Measurements from ENCODE around the gene TMEM250. TPM values are rescaled to one million over a fixed set of nuclear protein-coding genes. Genes with fewer than 3 reads are reported as not detected.

Gene TMEM250
- total and polyA plus RNA-seq, 4 donors: 14.9 to 25.1 (median 20.5) TPM

DNA sequence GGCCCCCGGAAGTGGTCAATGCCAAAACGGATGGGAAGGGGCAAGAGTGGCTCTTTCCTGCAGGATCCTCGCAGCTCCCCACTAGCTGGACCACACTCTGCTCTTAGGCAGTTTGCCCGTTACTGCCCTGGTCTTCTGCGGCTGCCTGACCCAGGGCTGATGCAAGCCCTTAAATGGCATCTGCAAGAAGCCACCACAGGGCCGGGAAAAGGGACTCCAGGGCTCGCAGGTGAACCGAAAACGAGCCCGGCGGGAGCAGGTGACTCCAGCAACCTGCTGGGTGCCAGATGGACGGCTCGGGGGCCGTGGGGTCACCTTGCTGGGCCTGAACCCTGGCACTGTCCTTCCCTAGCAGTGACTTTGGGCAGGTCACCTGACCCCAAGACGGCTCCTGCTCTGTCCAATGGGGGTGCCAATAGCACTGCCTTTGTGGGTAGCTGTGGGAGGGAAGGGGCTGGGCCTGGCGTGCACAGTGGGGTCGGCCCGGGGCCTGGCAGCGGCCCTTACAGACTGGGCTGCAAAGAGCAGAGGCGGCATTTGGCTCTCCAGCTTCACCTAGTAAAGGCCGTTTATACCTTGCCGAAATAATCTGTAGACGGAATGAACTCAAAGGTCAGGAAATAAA is 1.3 kb downstream of the TMEM250 start:
- H3K4me1 ChIP-seq (ENCODE audit: control insufficient read depth in 1 of 2, insufficient read depth in 2 of 2, low read length in 2 of 2): no peaks in the 10 kb centered on the region
- no peak overlapping the region for H3K27ac ChIP-seq (ENCODE audit: low read depth in 1 of 2, low read length in 2 of 2)
- ATAC-seq (ENCODE audit: low FRiP score) (no peak), DNase-seq (no peak)
- peak overlapping the region; percentile 81 to 89 for H3K4me3 ChIP-seq (ENCODE audit: low read length in 2 of 2)
- H3K27me3 ChIP-seq (ENCODE audit: control insufficient read depth in 1 of 2, insufficient read depth in 2 of 2, low read length in 1 of 2): no peaks in the 10 kb centered on the region
- intact Hi-C loops (cut with DNase I): loop anchor here in 1 of 2 donors (10.0 kb wide), 1 partner anchor 63 kb away; no protein-coding TSS in a partner anchor
- no peaks in the 10 kb centered on the region for H3K36me3 ChIP-seq (ENCODE audit: control insufficient read depth in 1 of 2, insufficient read depth in 2 of 2, low read length in 1 of 2)
- 50% methylated on average over 23 of the region's 23 CpGs for WGBS, 2 donors
- H3K9me3 ChIP-seq (ENCODE audit: control insufficient read depth, low read length): no peaks in the 10 kb centered on the region

DNA sequence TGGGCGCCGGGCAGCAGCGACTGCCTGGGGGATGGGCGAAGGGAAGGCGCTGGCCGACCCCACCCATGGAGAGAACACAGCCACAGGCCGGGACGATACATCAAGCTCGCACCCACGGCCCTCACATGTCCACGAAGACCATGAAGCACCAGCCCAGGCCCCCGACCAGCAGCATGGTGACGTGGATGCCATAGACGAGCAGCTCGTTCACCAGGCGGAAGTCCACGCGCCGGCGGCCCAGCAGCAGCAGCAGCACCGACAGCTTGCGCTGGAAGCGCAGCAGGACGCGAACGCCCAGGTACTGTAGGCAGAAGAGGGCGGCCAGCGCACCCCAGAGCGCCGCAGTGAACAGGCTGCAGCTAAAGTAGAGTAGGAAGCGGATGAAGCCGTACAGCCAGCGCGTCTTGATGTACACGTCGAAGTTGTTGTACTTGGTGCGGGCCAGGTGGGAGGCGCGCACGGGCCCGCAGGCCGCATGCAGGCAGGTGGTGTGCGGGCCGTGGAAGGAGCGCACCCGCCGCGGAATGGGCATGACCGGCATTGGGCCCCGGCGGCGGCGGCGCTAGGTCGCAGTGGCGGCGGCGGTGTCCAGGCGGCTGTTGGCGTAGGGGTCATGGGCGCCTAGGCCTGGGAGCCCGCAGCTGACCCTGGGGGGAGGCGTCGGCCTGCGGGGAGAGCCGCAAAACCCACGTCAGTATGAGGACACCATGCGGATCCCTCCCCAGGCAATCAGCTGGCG is 2.1 kb downstream of the TMEM250 start:
- Histone ChIP-seq H3K27me3 (ENCODE audit: control insufficient read depth in 1 of 2, insufficient read depth in 2 of 2, low read length in 1 of 2) (no peaks in the 10 kb centered on the region), H3K36me3 (ENCODE audit: control insufficient read depth in 1 of 2, insufficient read depth in 2 of 2, low read length in 1 of 2) (no peaks in the 10 kb centered on the region), H3K4me3 (ENCODE audit: low read length in 2 of 2) (no peak overlapping the region), H3K4me1 (ENCODE audit: control insufficient read depth in 1 of 2, insufficient read depth in 2 of 2, low read length in 2 of 2) (no peaks in the 10 kb centered on the region), H3K9me3 (ENCODE audit: control insufficient read depth, low read length) (no peaks in the 10 kb centered on the region), H3K27ac (ENCODE audit: low read depth in 1 of 2, low read length in 2 of 2) (no peak overlapping the region)
- WGBS, 2 donors: 96% methylated on average over 67 to 69 of the region's 69 CpGs
- intact Hi-C loops (cut with DNase I): loop anchor here in 1 of 2 donors (10.0 kb wide), 1 partner anchor 62 kb away; no protein-coding TSS in a partner anchor
- DNase-seq (no peak), ATAC-seq (ENCODE audit: low FRiP score) (no peak)

DNA sequence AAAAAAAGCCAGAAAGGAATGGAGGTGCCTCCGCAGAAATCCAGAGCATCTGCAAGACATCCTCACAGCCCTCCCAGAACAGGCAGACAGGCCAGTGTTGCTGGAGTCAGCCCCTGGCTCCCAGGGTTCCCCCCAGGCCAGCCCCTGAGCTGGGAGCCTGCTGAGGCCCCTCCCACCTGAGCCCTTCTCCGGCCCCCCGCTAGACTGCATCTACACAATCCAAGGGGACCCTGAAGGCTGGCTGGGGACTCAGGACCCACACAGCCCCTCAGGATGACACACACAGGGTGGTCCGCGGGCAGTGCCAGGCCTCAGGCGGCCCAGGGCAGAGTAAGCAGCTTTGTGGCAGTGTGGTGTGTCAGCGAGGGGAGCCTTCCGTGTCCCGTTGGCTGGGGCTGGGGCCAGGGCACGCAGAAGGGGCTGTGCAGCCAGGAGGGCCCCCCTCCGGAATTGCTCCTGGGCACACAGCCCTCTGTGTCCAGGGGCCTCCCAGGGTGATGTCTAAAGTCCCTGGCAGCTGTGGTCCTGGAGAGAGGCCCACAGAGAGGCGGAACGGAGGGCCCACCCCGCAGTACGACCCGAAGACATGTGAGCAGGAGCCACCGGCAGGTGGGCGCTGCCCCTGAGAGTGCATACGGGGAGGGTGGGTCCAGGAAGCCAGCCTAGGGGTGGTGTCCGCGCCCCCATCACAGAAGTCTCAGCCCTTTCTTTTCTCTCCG is 2.9 kb downstream of the TMEM250 start:
- no peaks in the 10 kb centered on the region for H3K36me3 ChIP-seq (ENCODE audit: control insufficient read depth in 1 of 2, insufficient read depth in 2 of 2, low read length in 1 of 2)
- H3K9me3 ChIP-seq (ENCODE audit: control insufficient read depth, low read length): no peaks in the 10 kb centered on the region
- H3K4me3 ChIP-seq (ENCODE audit: low read length in 2 of 2): no peak overlapping the region
- H3K27ac ChIP-seq (ENCODE audit: low read depth in 1 of 2, low read length in 2 of 2): no peak overlapping the region
- intact Hi-C loops (cut with DNase I): loop anchor here in 1 of 2 donors (10.0 kb wide), 1 partner anchor 61 kb away; no protein-coding TSS in a partner anchor
- DNase-seq: no peak
- no peaks in the 10 kb centered on the region for H3K4me1 ChIP-seq (ENCODE audit: control insufficient read depth in 1 of 2, insufficient read depth in 2 of 2, low read length in 2 of 2)
- ATAC-seq (ENCODE audit: low FRiP score): no peak
- 87 to 88% methylated on average over 22 of the region's 22 CpGs for WGBS, 2 donors
- H3K27me3 ChIP-seq (ENCODE audit: control insufficient read depth in 1 of 2, insufficient read depth in 2 of 2, low read length in 1 of 2): no peaks in the 10 kb centered on the region

DNA sequence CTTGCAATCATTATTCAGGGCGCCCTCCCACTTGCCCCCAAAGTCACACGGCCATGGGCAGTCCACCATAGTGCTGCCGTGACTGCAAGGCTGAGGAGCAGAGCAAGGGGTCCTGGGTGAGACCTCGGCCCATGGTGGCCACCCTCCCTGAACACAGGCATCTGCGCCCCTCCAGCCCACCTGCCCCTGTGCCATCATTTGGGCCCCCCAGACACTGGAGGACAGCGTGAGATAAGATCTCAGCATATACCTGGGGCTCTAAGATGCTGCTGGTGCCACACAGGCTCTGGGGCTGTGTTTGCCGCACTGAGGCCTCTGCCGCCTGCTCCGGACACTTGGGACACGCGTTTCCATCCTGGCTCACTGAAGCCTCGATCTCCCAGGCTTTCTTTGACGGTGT is 3.5 kb downstream of the TMEM250 start:
- Histone ChIP-seq H3K4me1 (ENCODE audit: control insufficient read depth in 1 of 2, insufficient read depth in 2 of 2, low read length in 2 of 2) (no peaks in the 10 kb centered on the region), H3K27ac (ENCODE audit: low read depth in 1 of 2, low read length in 2 of 2) (no peak overlapping the region), H3K4me3 (ENCODE audit: low read length in 2 of 2) (no peak overlapping the region), H3K36me3 (ENCODE audit: control insufficient read depth in 1 of 2, insufficient read depth in 2 of 2, low read length in 1 of 2) (no peaks in the 10 kb centered on the region), H3K9me3 (ENCODE audit: control insufficient read depth, low read length) (no peaks in the 10 kb centered on the region), H3K27me3 (ENCODE audit: control insufficient read depth in 1 of 2, insufficient read depth in 2 of 2, low read length in 1 of 2) (no peaks in the 10 kb centered on the region)
- no peak for ATAC-seq (ENCODE audit: low FRiP score)
- DNase-seq: no peak
- intact Hi-C loops (cut with DNase I): loop anchor here in 1 of 2 donors (10.0 kb wide), 1 partner anchor 60 kb away; no protein-coding TSS in a partner anchor
- 92 to 93% methylated on average over 13 of the region's 13 CpGs for WGBS, 2 donors

DNA sequence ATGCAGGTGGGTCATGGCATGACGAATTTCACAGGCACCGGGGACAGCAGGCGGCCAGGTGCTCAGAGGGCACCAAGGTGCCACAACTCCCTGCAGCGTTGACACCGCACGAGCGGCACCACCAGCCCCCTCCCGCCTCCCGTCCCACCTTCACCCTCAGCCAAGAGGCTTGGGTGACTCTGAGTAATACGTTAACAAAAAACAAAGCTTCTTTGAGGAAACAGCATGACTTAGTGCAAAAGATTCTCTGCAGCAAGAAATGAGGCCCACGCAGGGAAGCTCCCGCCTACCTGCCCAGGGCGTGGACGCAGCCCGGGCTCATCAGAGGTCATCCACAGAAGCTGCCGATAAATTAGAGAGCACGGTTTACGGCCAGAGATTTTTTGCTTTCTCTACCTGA is 4.1 kb downstream of the TMEM250 start:
- Histone ChIP-seq H3K4me3 (ENCODE audit: low read length in 2 of 2) (no peak overlapping the region), H3K27me3 (ENCODE audit: control insufficient read depth in 1 of 2, insufficient read depth in 2 of 2, low read length in 1 of 2) (no peaks in the 10 kb centered on the region), H3K36me3 (ENCODE audit: control insufficient read depth in 1 of 2, insufficient read depth in 2 of 2, low read length in 1 of 2) (no peaks in the 10 kb centered on the region), H3K4me1 (ENCODE audit: control insufficient read depth in 1 of 2, insufficient read depth in 2 of 2, low read length in 2 of 2) (no peaks in the 10 kb centered on the region), H3K27ac (ENCODE audit: low read depth in 1 of 2, low read length in 2 of 2) (no peak overlapping the region), H3K9me3 (ENCODE audit: control insufficient read depth, low read length) (no peaks in the 10 kb centered on the region)
- ATAC-seq (ENCODE audit: low FRiP score): no peak
- intact Hi-C loops (cut with DNase I): loop anchor here in 1 of 2 donors (10.0 kb wide), 1 partner anchor 60 kb away; no protein-coding TSS in a partner anchor
- 94% methylated on average over 18 of the region's 18 CpGs for WGBS, 2 donors
- no peak for DNase-seq

DNA sequence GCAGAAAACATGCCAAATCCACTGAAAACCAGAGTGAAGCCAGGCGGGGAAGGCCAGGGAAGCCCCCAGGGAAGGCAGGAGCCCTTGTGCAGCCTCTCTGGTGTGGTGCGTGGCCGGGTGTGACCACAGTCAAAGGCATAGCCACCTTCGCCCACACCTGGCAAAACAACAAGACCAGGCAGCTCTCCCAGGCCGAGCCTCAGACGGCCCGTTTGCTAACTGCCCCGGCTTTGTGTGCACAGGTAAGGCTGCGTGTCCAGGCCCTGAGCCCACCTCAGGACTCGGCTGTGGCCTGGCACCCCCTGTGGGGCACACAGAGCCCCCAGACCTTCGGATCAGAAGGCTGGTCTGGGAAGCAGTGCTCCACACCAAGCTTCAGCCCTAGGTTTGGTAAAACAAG is 6.1 kb downstream of the TMEM250 start:
- Histone ChIP-seq H3K4me3 (ENCODE audit: low read length in 2 of 2) (no peak overlapping the region), H3K36me3 (ENCODE audit: control insufficient read depth in 1 of 2, insufficient read depth in 2 of 2, low read length in 1 of 2) (no peaks in the 10 kb centered on the region), H3K27me3 (ENCODE audit: control insufficient read depth in 1 of 2, insufficient read depth in 2 of 2, low read length in 1 of 2) (no peaks in the 10 kb centered on the region), H3K27ac (ENCODE audit: low read depth in 1 of 2, low read length in 2 of 2) (no peak overlapping the region), H3K4me1 (ENCODE audit: control insufficient read depth in 1 of 2, insufficient read depth in 2 of 2, low read length in 2 of 2) (no peaks in the 10 kb centered on the region), H3K9me3 (ENCODE audit: control insufficient read depth, low read length) (no peaks in the 10 kb centered on the region)
- 89 to 91% methylated on average over 11 of the region's 11 CpGs for WGBS, 2 donors
- no peak for ATAC-seq (ENCODE audit: low FRiP score)
- DNase-seq: no peak
- intact Hi-C loops (cut with DNase I): loop anchor here in 1 of 2 donors (10.0 kb wide), 1 partner anchor 58 kb away; no protein-coding TSS in a partner anchor

DNA sequence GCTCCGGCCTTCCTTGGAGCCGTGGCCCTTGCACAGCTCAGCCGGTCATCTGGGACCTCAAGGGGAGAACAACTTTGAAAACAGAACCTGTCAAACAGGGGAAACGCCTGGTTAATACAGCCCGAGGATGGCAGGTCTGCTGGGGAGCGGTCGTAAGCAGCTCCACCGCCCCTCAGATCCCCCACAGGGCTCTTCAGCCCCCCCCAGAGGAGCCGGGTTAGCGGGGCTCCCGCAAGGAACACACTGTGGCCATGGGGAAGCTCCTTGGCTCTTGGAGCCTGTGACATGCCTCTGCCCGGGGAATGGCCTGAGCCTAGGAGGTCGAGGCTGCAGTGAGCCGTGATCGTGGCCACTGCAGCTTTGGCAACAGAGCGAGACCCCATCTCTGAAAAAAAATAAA is 6.8 kb downstream of the TMEM250 start:
- no peaks in the 10 kb centered on the region for H3K4me1 ChIP-seq (ENCODE audit: control insufficient read depth in 1 of 2, insufficient read depth in 2 of 2, low read length in 2 of 2)
- no peak overlapping the region for H3K27ac ChIP-seq (ENCODE audit: low read depth in 1 of 2, low read length in 2 of 2)
- H3K4me3 ChIP-seq (ENCODE audit: low read length in 2 of 2): no peak overlapping the region
- H3K27me3 ChIP-seq (ENCODE audit: control insufficient read depth in 1 of 2, insufficient read depth in 2 of 2, low read length in 1 of 2): no peaks in the 10 kb centered on the region
- H3K36me3 ChIP-seq (ENCODE audit: control insufficient read depth in 1 of 2, insufficient read depth in 2 of 2, low read length in 1 of 2): no peaks in the 10 kb centered on the region
- WGBS, 2 donors: 82 to 89% methylated on average over 16 of the region's 16 CpGs
- no peaks in the 10 kb centered on the region for H3K9me3 ChIP-seq (ENCODE audit: control insufficient read depth, low read length)
- intact Hi-C loops (cut with DNase I): loop anchor here in 1 of 2 donors (10.0 kb wide), 1 partner anchor 57 kb away; no protein-coding TSS in a partner anchor
- ATAC-seq (ENCODE audit: low FRiP score) (no peak), DNase-seq (no peak)

DNA sequence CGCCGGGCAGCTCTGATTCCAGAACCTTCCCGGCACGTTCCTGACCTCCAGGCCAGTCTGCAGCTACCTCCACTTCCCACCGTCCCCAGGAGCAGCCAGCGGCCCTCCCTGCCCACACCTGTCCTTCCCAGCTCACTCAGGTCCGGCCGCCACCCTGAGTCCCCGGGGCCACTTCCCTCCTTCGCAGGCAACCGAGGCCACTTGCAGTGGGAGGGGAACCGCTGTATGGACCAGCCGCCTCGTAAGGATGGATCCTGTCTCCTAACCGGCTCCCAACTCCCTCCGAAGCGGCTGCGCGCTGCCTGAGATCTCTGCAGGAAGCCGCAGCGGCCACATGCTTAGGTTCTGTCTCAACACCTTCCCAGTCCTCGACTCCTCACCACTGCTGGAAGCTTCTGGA is 7.5 kb downstream of the TMEM250 start:
- no peak for DNase-seq
- Histone ChIP-seq H3K36me3 (ENCODE audit: control insufficient read depth in 1 of 2, insufficient read depth in 2 of 2, low read length in 1 of 2) (no peaks in the 10 kb centered on the region), H3K27me3 (ENCODE audit: control insufficient read depth in 1 of 2, insufficient read depth in 2 of 2, low read length in 1 of 2) (no peaks in the 10 kb centered on the region), H3K9me3 (ENCODE audit: control insufficient read depth, low read length) (no peaks in the 10 kb centered on the region), H3K27ac (ENCODE audit: low read depth in 1 of 2, low read length in 2 of 2) (no peak overlapping the region), H3K4me3 (ENCODE audit: low read length in 2 of 2) (no peak overlapping the region), H3K4me1 (ENCODE audit: control insufficient read depth in 1 of 2, insufficient read depth in 2 of 2, low read length in 2 of 2) (no peaks in the 10 kb centered on the region)
- whole genome bisulfite sequencing, 2 donors: 91 to 93% methylated on average over 22 of the region's 22 CpGs
- intact Hi-C loops (cut with DNase I): loop anchor here in 1 of 2 donors (10.0 kb wide), 1 partner anchor 56 kb away; no protein-coding TSS in a partner anchor
- ATAC-seq (ENCODE audit: low FRiP score): no peak
